ENCODE measurements around the gene PTMA. TPM values are rescaled to one million over a fixed set of nuclear protein-coding genes. Genes with fewer than 3 reads are reported as not detected.
"Not testable (repeated sequence)": the region's sequence is repeated elsewhere in the genome, so short reads cannot be mapped to it uniquely, and the experiment has no call there.

PTMA gene
- total and polyA plus RNA-seq, 11 donors = 143 to 707 (median 207) TPM

- DNase-seq (peak; percentile 82 to 94 (median 87)), ATAC-seq (peak; percentile 12 to 49 (median 28))
- TF ChIP-seq CTCF (IDR thresholded peaks at IDR 0.05) (peak; percentile 52 to 99 (median 84)), POLR2A (IDR thresholded peaks at IDR 0.05) (peak; percentile 15 to 46)
- Histone ChIP-seq H3K36me3 (peaks cover 0 to 29% (median 25%) of the 10 kb centered on the region in 9 donors), H3K4me1 (peaks cover 6 to 62% (median 48%) of the 10 kb centered on the region in 12 donors), H3K27ac (peak overlapping the region; percentile 94 to 100 (median 99)), H3K4me3 (peak overlapping the region; percentile 63 to 99 (median 96)), H3K27me3 (no peaks in the 10 kb centered on the region), H3K9me3 (no peaks in the 10 kb centered on the region)
- WGBS, 4 donors = 1% methylated on average over 55 to 105 of the region's 105 CpGs
- intact Hi-C loops (cut with DNase I) = loop anchor here in 4 of 10 donors (1.0 to 5.0 kb wide), 7 partner anchors 29 to 101 kb away; partner anchors contain the start of gene PDE6D (in 1 of the 4)
Observed at GRCh38 chr2:231709981-231710798, 1.9 kb downstream of the PTMA start.

- intact Hi-C loops (cut with DNase I) = loop anchor here in 3 of 10 donors (1.0 kb wide), 3 partner anchors 63 to 102 kb away; no protein-coding TSS in a partner anchor
- Histone ChIP-seq H3K9me3 (no peaks in the 10 kb centered on the region), H3K27ac (peak overlapping the region; percentile 94 to 100 (median 99)), H3K4me3 (peak overlapping the region; percentile 63 to 99 (median 96)), H3K4me1 (peaks cover 6 to 61% (median 41%) of the 10 kb centered on the region in 12 donors), H3K27me3 (no peaks in the 10 kb centered on the region), H3K36me3 (peaks cover 0 to 29% (median 25%) of the 10 kb centered on the region in 9 donors)
- DNase-seq (peak; percentile 47 to 67 (median 56)), ATAC-seq (no peak)
- TF ChIP-seq POLR2A (IDR thresholded peaks at IDR 0.05) (no peak), CTCF (IDR thresholded peaks at IDR 0.05) (peak in 1 of 12 donors; percentile 9)
- WGBS, 4 donors = 4 to 9% (median 6%) methylated on average over 36 to 43 of the region's 43 CpGs
Observed at GRCh38 chr2:231710799-231711676, 2.7 kb downstream of the PTMA start.

- intact Hi-C loops (cut with DNase I) = loop anchor here in 1 of 10 donors (2.0 kb wide), 1 partner anchor 107 kb away; no protein-coding TSS in a partner anchor
- no peaks in the 10 kb centered on the region for H3K9me3 ChIP-seq
- H3K4me3 ChIP-seq = peak overlapping the region in 11 of 12 donors; percentile 63 to 99 (median 97)
- H3K27me3 ChIP-seq = no peaks in the 10 kb centered on the region
- WGBS, 4 donors = 39 to 52% (median 45%) methylated on average over 8 to 9 of the region's 9 CpGs
- DNase-seq (peak in 1 of 5 donors; percentile 48), ATAC-seq (no peak)
- peaks cover 6 to 68% (median 48%) of the 10 kb centered on the region in 12 donors for H3K4me1 ChIP-seq
- H3K27ac ChIP-seq = peak overlapping the region in 11 of 12 donors; percentile 94 to 100 (median 99)
- H3K36me3 ChIP-seq = peaks cover 0 to 29% (median 25%) of the 10 kb centered on the region in 9 donors
- no peak for TF ChIP-seq CTCF (IDR thresholded peaks at IDR 0.05)
- TF ChIP-seq POLR2A (IDR thresholded peaks at IDR 0.05) = no peak
Observed at GRCh38 chr2:231711677-231712450, 3.5 kb downstream of the PTMA start.

- Histone ChIP-seq H3K4me3 (peak overlapping the region in 5 of 12 donors; percentile 83 to 99 (median 97)), H3K4me1 (peaks cover 6 to 71% (median 51%) of the 10 kb centered on the region in 12 donors), H3K36me3 (peaks cover 0 to 29% (median 25%) of the 10 kb centered on the region in 9 donors), H3K27ac (peak overlapping the region in 8 of 12 donors; percentile 94 to 100 (median 98))
- intact Hi-C loops (cut with DNase I) = loop anchor here in 1 of 10 donors (2.0 kb wide), 1 partner anchor 108 kb away; no protein-coding TSS in a partner anchor
- H3K27me3 ChIP-seq, H3K9me3 ChIP-seq, ATAC-seq: not testable (repeated sequence)
- WGBS, 4 donors = 54 to 59% (median 56%) methylated on average over 18 of the region's 18 CpGs
- DNase-seq = peak in 1 of 5 donors; percentile 18
Observed at GRCh38 chr2:231712451-231713021, 4.2 kb downstream of the PTMA start.

- DNase-seq, H3K27me3 ChIP-seq, ATAC-seq, H3K9me3 ChIP-seq: not testable (repeated sequence)
- peak overlapping the region in 10 of 12 donors; percentile 31 to 100 (median 62) for H3K27ac ChIP-seq
- H3K36me3 ChIP-seq = peaks cover 0 to 29% (median 25%) of the 10 kb centered on the region in 9 donors
- H3K4me1 ChIP-seq = peaks cover 6 to 71% (median 54%) of the 10 kb centered on the region in 12 donors
- peak overlapping the region in 1 of 12 donors; percentile 9 for H3K4me3 ChIP-seq
- intact Hi-C loops (cut with DNase I) = loop anchor here in 1 of 10 donors (2.0 kb wide), 1 partner anchor 109 kb away; no protein-coding TSS in a partner anchor
Observed at GRCh38 chr2:231713406-231713729, 5.0 kb downstream of the PTMA start.

Measured in heart left ventricle (tissue), 16 donors.